Right atrium auricular region (tissue), 2 donors: ENCODE data around the gene EYA2. TPM values are rescaled to one million over a fixed set of nuclear protein-coding genes. Genes with fewer than 3 reads are reported as not detected.

Experiments used
- DNase-seq: peaks from one replicate; pipeline ENCODE4 v3.0.0-alpha.2; 2019; ENCODE audit warnings: low spot score
- H3K27ac ChIP-seq, 2 donors: fragments of 200-600 bp; sonication (generic); 1 replicate in 1 of 2; 2 replicates in 1 of 2; pipeline ENCODE4 v1.5.1; 2016 to 2019
- H3K27me3 ChIP-seq, 2 donors: fragments of 200-600 bp; sonication (generic); one replicate each; pipeline versions ENCODE4 v1.5.1 to v1.6.0; 2017 to 2019
- H3K36me3 ChIP-seq: fragments of 200-600 bp; sonication (generic); one replicate; pipeline ENCODE4 v1.5.1; 2016
- H3K4me1 ChIP-seq, 2 donors: fragments of 200-600 bp; sonication (generic); one replicate each; pipeline versions ENCODE4 v1.5.1 to v1.6.0; 2017 to 2019
- H3K4me3 ChIP-seq, 2 donors: fragments of 200-600 bp; sonication (generic); 1 replicate in 1 of 2; 2 replicates in 1 of 2; pipeline ENCODE4 v1.5.1; 2017 to 2019; ENCODE audit warnings: mild to moderate bottlenecking in 1 of 2, moderate library complexity in 1 of 2
- H3K9me3 ChIP-seq, 2 donors: fragments of 200-600 bp; sonication (generic); one replicate each; pipeline ENCODE4 v1.5.1; 2019
- total RNA-seq, 2 donors: library from RNA; depleted of rRNA; stranded (reverse); fragments of >200 nt; gene quantifications; one replicate each; pipeline ENCODE4 v1.1.0, GENCODE V29; 2016
- TF ChIP-seq, protein P1 (sequence below), 2 donors: fragments of 200-600 bp; sonication (generic); IDR thresholded peaks; one replicate each; pipeline ENCODE4 v1.5.1; 2019; ENCODE audit warnings: antibody characterized with exemption in 2 of 2

EYA2 gene
- total RNA-seq, 2 donors from 2014 or later, result 0.30 to 2.6 TPM

DNA sequence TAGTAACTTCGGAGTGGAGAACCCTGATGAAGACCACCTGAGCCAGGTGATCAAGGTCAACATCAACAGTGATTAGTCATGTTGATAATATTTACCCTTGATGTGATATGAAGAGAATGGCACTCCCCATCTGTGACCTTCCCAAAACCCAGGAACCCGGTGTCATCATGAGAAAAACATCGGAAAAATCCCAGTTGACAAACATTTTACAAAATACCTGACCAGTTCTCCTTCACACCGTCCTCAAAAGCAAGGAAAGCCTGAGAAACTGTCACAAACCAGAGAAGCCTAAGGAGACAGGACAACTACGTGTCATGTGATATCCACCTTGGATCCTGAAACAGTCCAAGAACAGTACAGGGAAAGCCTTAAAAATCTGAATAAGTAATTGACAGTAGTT, 264.5 kb downstream of the EYA2 start:
- DNase-seq, result no peak
- Histone ChIP-seq H3K9me3 (no peaks in the 10 kb centered on the region), H3K4me3 (no peak overlapping the region), H3K27ac (no peak overlapping the region), H3K4me1 (no peaks in the 10 kb centered on the region), H3K36me3 (no peaks in the 10 kb centered on the region), H3K27me3 (no peaks in the 10 kb centered on the region)
- TF ChIP-seq, protein P1, sequence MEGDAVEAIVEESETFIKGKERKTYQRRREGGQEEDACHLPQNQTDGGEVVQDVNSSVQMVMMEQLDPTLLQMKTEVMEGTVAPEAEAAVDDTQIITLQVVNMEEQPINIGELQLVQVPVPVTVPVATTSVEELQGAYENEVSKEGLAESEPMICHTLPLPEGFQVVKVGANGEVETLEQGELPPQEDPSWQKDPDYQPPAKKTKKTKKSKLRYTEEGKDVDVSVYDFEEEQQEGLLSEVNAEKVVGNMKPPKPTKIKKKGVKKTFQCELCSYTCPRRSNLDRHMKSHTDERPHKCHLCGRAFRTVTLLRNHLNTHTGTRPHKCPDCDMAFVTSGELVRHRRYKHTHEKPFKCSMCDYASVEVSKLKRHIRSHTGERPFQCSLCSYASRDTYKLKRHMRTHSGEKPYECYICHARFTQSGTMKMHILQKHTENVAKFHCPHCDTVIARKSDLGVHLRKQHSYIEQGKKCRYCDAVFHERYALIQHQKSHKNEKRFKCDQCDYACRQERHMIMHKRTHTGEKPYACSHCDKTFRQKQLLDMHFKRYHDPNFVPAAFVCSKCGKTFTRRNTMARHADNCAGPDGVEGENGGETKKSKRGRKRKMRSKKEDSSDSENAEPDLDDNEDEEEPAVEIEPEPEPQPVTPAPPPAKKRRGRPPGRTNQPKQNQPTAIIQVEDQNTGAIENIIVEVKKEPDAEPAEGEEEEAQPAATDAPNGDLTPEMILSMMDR (IDR thresholded peaks at IDR 0.05), result no peak

DNA sequence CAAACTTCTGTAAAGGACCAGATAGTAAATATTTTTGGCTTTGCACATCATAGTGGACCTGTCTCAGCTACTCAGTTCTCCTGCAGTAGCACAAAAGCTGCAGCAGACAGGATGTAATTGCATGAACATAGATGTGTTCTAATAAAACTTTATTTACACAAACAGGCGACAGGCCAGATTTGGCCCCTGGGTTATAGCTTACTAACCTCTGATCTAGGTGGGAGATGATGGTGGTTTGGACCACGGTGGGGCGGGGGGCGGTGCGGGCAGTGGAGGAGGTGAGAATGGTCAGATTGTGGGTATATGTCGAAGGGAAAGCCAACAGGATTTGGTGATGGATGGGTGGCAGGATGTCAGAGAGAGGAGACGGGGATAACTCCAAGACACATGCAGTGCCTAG, 265.6 kb downstream of the EYA2 start:
- Histone ChIP-seq H3K9me3 (no peaks in the 10 kb centered on the region), H3K4me1 (no peaks in the 10 kb centered on the region), H3K36me3 (no peaks in the 10 kb centered on the region), H3K27me3 (no peaks in the 10 kb centered on the region), H3K27ac (no peak overlapping the region), H3K4me3 (no peak overlapping the region)
- TF ChIP-seq, protein P1 (IDR thresholded peaks at IDR 0.05), result no peak
- no peak for DNase-seq

DNA sequence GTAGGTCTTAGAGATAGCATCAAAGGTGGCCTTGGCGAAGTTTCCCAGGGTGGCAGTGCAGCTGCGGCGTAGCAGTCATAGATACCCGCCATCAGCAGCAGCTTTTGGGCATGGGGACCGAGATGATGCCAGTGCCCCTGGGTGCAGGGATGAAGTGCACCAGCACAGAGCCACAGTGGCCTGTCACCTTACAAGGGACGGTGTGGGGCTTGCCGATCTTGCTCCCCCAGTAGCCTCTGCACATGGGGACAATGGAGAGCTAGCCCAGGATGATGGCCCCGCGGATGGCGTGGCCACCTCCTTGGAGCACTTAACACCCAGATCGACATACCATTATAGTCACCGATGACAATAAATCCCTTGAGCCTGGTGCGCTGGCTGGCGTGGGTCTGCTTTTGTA, 266.3 kb downstream of the EYA2 start:
- Histone ChIP-seq H3K4me1 (no peaks in the 10 kb centered on the region), H3K36me3 (no peaks in the 10 kb centered on the region), H3K9me3 (no peaks in the 10 kb centered on the region), H3K27ac (no peak overlapping the region), H3K4me3 (no peak overlapping the region), H3K27me3 (no peaks in the 10 kb centered on the region)
- TF ChIP-seq, protein P1 (IDR thresholded peaks at IDR 0.05), result no peak
- DNase-seq, result no peak

- H3K9me3 ChIP-seq, result no peaks in the 10 kb centered on the region
- H3K27me3 ChIP-seq, result no peaks in the 10 kb centered on the region
- no peaks in the 10 kb centered on the region for H3K36me3 ChIP-seq
- no peak overlapping the region for H3K4me3 ChIP-seq
- TF ChIP-seq, protein P1 (IDR thresholded peaks at IDR 0.05), result no peak
- no peak for DNase-seq
- H3K4me1 ChIP-seq, result no peaks in the 10 kb centered on the region
- no peak overlapping the region for H3K27ac ChIP-seq
Observed at GRCh38 chr20:47161411-47161810, 266.8 kb downstream of the EYA2 start.

DNA sequence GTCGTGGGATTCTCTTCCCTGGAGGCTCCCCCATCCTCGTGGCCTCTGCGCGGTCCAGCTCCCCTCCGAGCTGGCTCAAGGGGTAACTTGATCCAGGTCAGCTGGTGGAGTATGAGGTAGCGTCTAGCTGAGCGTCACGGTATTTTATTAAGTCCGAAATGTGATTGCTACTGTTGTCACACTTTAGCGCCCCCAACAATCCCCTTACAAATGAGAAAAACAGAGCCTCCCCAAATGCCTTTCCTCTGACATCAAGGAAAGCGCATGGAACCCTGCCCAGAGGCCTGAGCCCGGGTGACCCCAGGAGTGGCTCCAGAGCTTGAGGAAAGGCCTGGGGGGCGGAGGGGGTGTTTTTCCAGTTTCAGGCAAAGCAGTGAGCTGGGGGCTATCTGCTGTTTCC, 269.5 kb downstream of the EYA2 start:
- Histone ChIP-seq H3K27me3 (no peaks in the 10 kb centered on the region), H3K4me3 (no peak overlapping the region), H3K4me1 (no peaks in the 10 kb centered on the region), H3K36me3 (no peaks in the 10 kb centered on the region), H3K27ac (no peak overlapping the region), H3K9me3 (no peaks in the 10 kb centered on the region)
- TF ChIP-seq, protein P1 (IDR thresholded peaks at IDR 0.05), result no peak
- no peak for DNase-seq

- Histone ChIP-seq H3K9me3 (no peaks in the 10 kb centered on the region), H3K4me1 (no peaks in the 10 kb centered on the region), H3K36me3 (no peaks in the 10 kb centered on the region), H3K4me3 (no peak overlapping the region), H3K27ac (no peak overlapping the region), H3K27me3 (no peaks in the 10 kb centered on the region)
- TF ChIP-seq, protein P1 (IDR thresholded peaks at IDR 0.05), result no peak
- no peak for DNase-seq
Observed at GRCh38 chr20:47165376-47165865, 270.8 kb downstream of the EYA2 start.
